Breast epithelium (tissue), 4 donors: ENCODE measurements around the gene IL24. TPM values are rescaled to one million over a fixed set of nuclear protein-coding genes. Genes with fewer than 3 reads are reported as not detected.
A peak's percentile ranks its signal among the peaks of the same experiment; 100 is the strongest.

ENCODE experiments used
- DNase-seq, 2 donors: peaks; one replicate each; pipeline ENCODE4 v3.0.0-alpha.2; 2019; ENCODE audit warnings: low spot score in 2 of 2
- H3K27ac ChIP-seq, 2 donors: fragments of 200-600 bp; sonication (generic) in 1 of 2; one replicate each; pipeline ENCODE4 v1.5.1; 2016 to 2019; ENCODE audit warnings: mild to moderate bottlenecking in 1 of 2
- H3K27me3 ChIP-seq, 2 donors: fragments of 200-600 bp; sonication (generic) in 1 of 2; one replicate each; pipeline versions ENCODE4 v1.5.1 to v1.6.0; 2017 to 2019; ENCODE audit warnings: control low read depth in 1 of 2, mild to moderate bottlenecking in 1 of 2
- H3K36me3 ChIP-seq: fragments of 200-600 bp; one replicate; pipeline ENCODE4 v1.5.1; 2019
- H3K4me1 ChIP-seq, 2 donors: fragments of 200-600 bp; sonication (generic); one replicate each; pipeline ENCODE4 v1.5.1; 2016 to 2019; ENCODE audit warnings: control low read depth in 1 of 2
- H3K4me3 ChIP-seq, 3 donors: fragments of 200-600 bp; sonication (generic); 1 replicate in 2 of 3; 2 replicates in 1 of 3; pipeline ENCODE4 v1.5.1; 2016 to 2019; ENCODE audit warnings: mild to moderate bottlenecking in 3 of 3, moderate library complexity in 2 of 3
- H3K9me3 ChIP-seq, 2 donors: fragments of 200-600 bp; sonication (generic) in 1 of 2; one replicate each; pipeline ENCODE4 v1.5.1; 2016 to 2019; ENCODE audit warnings: control low read depth in 1 of 2
- POLR2A ChIP-seq: fragments of 450-650 bp; IDR thresholded peaks from one replicate; pipeline ENCODE4 v1.6.1; 2016; ENCODE audit warnings: antibody characterized with exemption, mild to moderate bottlenecking, moderate library complexity
- POLR2AphosphoS5 ChIP-seq, 3 donors: sonication (generic); formaldehyde crosslinking; IDR thresholded peaks; one replicate each; pipeline ENCODE4 v1.6.1; 2017; ENCODE audit warnings: antibody characterized with exemption in 3 of 3
- intact Hi-C: fragments of 100-400 bp; cut with DNase I; formaldehyde crosslinking; loops from one replicate; pipeline ENCODE4 v1.15.1; 2023; ENCODE audit warnings: low total_unique reads
- total RNA-seq, 3 donors: library from RNA; depleted of rRNA; stranded (reverse); fragments of >200 nt; gene quantifications; one replicate each; pipeline ENCODE4 v1.1.0, GENCODE V29; 2016
- TF ChIP-seq, protein P1 (sequence below), 3 donors: fragments of 450-650 bp; IDR thresholded peaks; one replicate each; pipeline ENCODE4 v1.5.1; 2016 to 2017; ENCODE audit warnings: antibody characterized with exemption in 3 of 3, mild to moderate bottlenecking in 3 of 3, moderate library complexity in 3 of 3

Gene IL24
- total RNA-seq, 3 donors from 2014 or later = 0.59 TPM; not detected in 2

DNA sequence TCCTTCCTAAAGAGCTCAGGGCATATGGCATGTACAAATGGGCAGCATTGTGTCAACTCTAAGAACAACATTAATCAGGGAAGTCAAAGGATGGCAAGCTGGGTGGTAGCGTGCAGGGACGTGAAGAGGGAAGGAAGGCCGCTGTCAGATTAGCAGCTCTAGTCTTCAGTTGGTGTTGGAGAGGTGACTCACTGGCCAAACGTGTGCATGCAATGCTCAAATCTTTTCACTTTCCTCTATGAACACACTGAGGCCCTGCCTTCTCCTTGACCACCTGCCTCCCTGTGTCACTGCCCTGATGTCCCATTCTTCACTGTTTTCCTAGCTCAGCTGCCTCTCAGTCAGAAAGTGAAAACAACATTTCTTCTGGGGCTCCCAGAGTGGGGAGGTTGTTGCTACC, 54.9 kb downstream of the IL24 start:
- TF ChIP-seq POLR2AphosphoS5 (IDR thresholded peaks at IDR 0.05) (no peak), POLR2A (no peak)
- TF ChIP-seq, protein P1, sequence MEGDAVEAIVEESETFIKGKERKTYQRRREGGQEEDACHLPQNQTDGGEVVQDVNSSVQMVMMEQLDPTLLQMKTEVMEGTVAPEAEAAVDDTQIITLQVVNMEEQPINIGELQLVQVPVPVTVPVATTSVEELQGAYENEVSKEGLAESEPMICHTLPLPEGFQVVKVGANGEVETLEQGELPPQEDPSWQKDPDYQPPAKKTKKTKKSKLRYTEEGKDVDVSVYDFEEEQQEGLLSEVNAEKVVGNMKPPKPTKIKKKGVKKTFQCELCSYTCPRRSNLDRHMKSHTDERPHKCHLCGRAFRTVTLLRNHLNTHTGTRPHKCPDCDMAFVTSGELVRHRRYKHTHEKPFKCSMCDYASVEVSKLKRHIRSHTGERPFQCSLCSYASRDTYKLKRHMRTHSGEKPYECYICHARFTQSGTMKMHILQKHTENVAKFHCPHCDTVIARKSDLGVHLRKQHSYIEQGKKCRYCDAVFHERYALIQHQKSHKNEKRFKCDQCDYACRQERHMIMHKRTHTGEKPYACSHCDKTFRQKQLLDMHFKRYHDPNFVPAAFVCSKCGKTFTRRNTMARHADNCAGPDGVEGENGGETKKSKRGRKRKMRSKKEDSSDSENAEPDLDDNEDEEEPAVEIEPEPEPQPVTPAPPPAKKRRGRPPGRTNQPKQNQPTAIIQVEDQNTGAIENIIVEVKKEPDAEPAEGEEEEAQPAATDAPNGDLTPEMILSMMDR (IDR thresholded peaks at IDR 0.05) = no peak
- Histone ChIP-seq H3K4me1 (peaks cover 0 to 9% of the 10 kb centered on the region in 2 donors), H3K27me3 (no peaks in the 10 kb centered on the region), H3K27ac (peak overlapping the region; percentile 71 to 79), H3K4me3 (no peak overlapping the region), H3K36me3 (no peaks in the 10 kb centered on the region), H3K9me3 (no peaks in the 10 kb centered on the region)
- intact Hi-C loops = no loop called here
- DNase-seq = no peak

DNA sequence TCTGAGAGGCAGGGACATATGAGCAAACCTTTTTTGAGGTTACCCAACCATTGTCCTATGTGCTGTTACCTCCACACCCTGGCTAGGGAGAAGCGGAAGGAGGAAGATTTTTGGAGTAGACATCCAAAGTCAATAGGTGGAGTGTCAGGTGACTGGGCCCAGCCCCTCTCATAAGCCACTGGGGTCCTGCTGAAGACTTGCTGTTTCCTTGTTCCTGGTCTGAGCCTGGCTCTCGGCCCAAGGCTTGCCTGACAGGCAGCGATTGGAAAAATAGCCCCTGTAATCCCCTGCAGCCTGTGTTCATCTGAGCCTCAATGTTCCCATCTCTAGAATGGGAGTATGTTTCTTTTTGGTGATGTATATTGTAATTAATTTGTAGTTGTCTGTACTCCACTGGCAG, 55.9 kb downstream of the IL24 start:
- Histone ChIP-seq H3K9me3 (no peaks in the 10 kb centered on the region), H3K27me3 (no peaks in the 10 kb centered on the region), H3K27ac (peak overlapping the region; percentile 79 to 85), H3K4me1 (peaks cover 0 to 9% of the 10 kb centered on the region in 2 donors), H3K36me3 (no peaks in the 10 kb centered on the region), H3K4me3 (no peak overlapping the region)
- peak in 1 of 2 donors; percentile 58 for DNase-seq
- peak in 1 of 3 donors; percentile 24 for TF ChIP-seq POLR2AphosphoS5 (IDR thresholded peaks at IDR 0.05)
- TF ChIP-seq, protein P1 (IDR thresholded peaks at IDR 0.05) = no peak
- intact Hi-C loops = no loop called here

DNA sequence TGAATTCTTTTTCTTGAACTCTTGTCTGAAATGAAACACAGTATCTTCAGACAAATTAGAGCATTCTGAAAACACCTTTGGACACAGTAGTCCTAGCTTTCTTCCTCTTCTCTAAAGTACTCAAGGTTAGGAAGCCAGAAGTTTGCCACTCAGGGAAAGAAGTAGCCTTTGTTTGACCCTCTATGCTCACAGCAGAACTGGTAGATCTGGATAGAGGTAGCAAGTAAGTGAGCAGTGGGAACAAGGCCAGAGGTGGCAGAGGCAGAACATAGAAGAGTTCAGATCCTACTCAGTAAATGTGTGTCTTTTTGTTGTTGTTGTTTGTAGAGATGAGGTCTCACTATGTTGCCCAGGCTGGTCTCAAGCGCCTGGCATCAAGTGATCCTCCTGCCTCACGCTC, 56.4 kb downstream of the IL24 start:
- peak in 1 of 2 donors; percentile 53 for DNase-seq
- no peaks in the 10 kb centered on the region for H3K36me3 ChIP-seq

More for the DNA sequence above, 56.4 kb downstream of the IL24 start:
- intact Hi-C loops = no loop called here
- no peaks in the 10 kb centered on the region for H3K27me3 ChIP-seq
- H3K27ac ChIP-seq = peak overlapping the region; percentile 79 to 85
- H3K4me1 ChIP-seq = peaks cover 0 to 9% of the 10 kb centered on the region in 2 donors
- TF ChIP-seq POLR2AphosphoS5 (IDR thresholded peaks at IDR 0.05) = no peak
- TF ChIP-seq, protein P1 (IDR thresholded peaks at IDR 0.05) = no peak
- no peak for TF ChIP-seq POLR2A
- no peaks in the 10 kb centered on the region for H3K9me3 ChIP-seq
- H3K4me3 ChIP-seq = no peak overlapping the region

Other genes starting within 250 kb of the IL24 start
- gene MAPKAPK2, start 212.5 kb upstream of the IL24 start, total RNA-seq = 10 to 100 TPM; 47.4 to 69.2 (median 67.2) TPM
- gene IL19, start 126.7 kb upstream of the IL24 start, total RNA-seq = not detected
- gene IL10, start 124.9 kb upstream of the IL24 start, total RNA-seq = 1 to 10 TPM in 2 of 3 donors, under 1 TPM in 1; 0.98 to 5.3 (median 4.3) TPM
- 1 to 10 TPM in 1 of 3 donors, not detected in 2; 1.5 TPM for gene IL20, start 31.8 kb upstream of the IL24 start, total RNA-seq
- 10 to 100 TPM in 1 of 3 donors, 1 to 10 TPM in 2; 1.1 to 11.0 (median 3.3) TPM for gene FCMR, start 24.5 kb downstream of the IL24 start, total RNA-seq
- gene PIGR, start 49.0 kb downstream of the IL24 start, total RNA-seq = 100 to 1,000 TPM in 2 of 3 donors, under 1 TPM in 1; 0.16 to 205 (median 123) TPM
- not detected for gene FCAMR, start 73.0 kb downstream of the IL24 start, total RNA-seq
- 10 to 100 TPM in 1 of 3 donors, 1 to 10 TPM in 1, under 1 TPM in 1; under 0.01 to 22.2 (median 5.6) TPM for gene C1orf116, start 135.3 kb downstream of the IL24 start, total RNA-seq
- gene YOD1, start 153.8 kb downstream of the IL24 start, total RNA-seq = 10 to 100 TPM in 1 of 3 donors, 1 to 10 TPM in 2; 6.9 to 13.3 (median 9.2) TPM
- 10 to 100 TPM in 1 of 3 donors, 1 to 10 TPM in 2; 7.5 to 13.2 (median 8.2) TPM for gene PFKFB2, start 155.8 kb downstream of the IL24 start, total RNA-seq
- 1 to 10 TPM in 1 of 3 donors, under 1 TPM in 2; 0.80 to 3.1 (median 0.98) TPM for gene C4BPB, start 191.4 kb downstream of the IL24 start, total RNA-seq
- gene C4BPA, start 206.8 kb downstream of the IL24 start, total RNA-seq = 1 to 10 TPM in 2 of 3 donors, not detected in 1; 6.4 to 7.5 TPM